Heart left ventricle (tissue), 16 donors: ENCODE data around the gene ACSF3. TPM values are rescaled to one million over a fixed set of nuclear protein-coding genes. Genes with fewer than 3 reads are reported as not detected.

Experiments
- ATAC-seq, 4 donors: fragments of 200-7000 bp; cut with Tn5 transposase; one replicate each; pipeline ENCODE4 v1.9.1; 2020 to 2022; ENCODE audit warnings: moderate library complexity in 4 of 4, mild to moderate bottlenecking in 3 of 4, moderate number of reproducible peaks in 1 of 4
- DNase-seq, 5 donors: peaks; one replicate each; pipeline ENCODE4 v3.0.0-alpha.2; 2020
- H3K27ac ChIP-seq, 12 donors: fragments of 200-600 bp; sonication (generic) in 4 of 12; one replicate each; pipeline versions ENCODE4 v1.5.0 to v1.8.0; 2016 to 2022; ENCODE audit warnings: mild to moderate bottlenecking in 2 of 12
- H3K27me3 ChIP-seq, 9 donors: fragments of 200-600 bp; sonication (generic) in 2 of 9; one replicate each; pipeline versions ENCODE4 v1.5.1 to v1.8.0; 2016 to 2022; ENCODE audit warnings: mild to moderate bottlenecking in 3 of 9
- H3K36me3 ChIP-seq, 9 donors: fragments of 200-600 bp; sonication (generic) in 2 of 9; one replicate each; pipeline versions ENCODE4 v1.5.0 to v1.8.0; 2018 to 2022; ENCODE audit warnings: mild to moderate bottlenecking in 2 of 9
- H3K4me1 ChIP-seq, 12 donors: fragments of 200-600 bp; sonication (generic) in 4 of 12; one replicate each; pipeline versions ENCODE4 v1.5.0 to v1.8.0; 2016 to 2022; ENCODE audit warnings: mild to moderate bottlenecking in 3 of 12
- H3K4me3 ChIP-seq, 12 donors: fragments of 200-600 bp; sonication (generic) in 4 of 12; one replicate each; pipeline versions ENCODE4 v1.5.0 to v1.8.0; 2017 to 2022; ENCODE audit warnings: mild to moderate bottlenecking in 9 of 12, moderate library complexity in 4 of 12
- H3K9me3 ChIP-seq, 12 donors: fragments of 200-600 bp; sonication (generic) in 4 of 12; one replicate each; pipeline versions ENCODE4 v1.5.0 to v1.8.0; 2016 to 2022; ENCODE audit warnings: mild to moderate bottlenecking in 1 of 12
- CTCF ChIP-seq, 12 donors: fragments of 200-600 bp; sonication (generic) in 4 of 12; IDR thresholded peaks; one replicate each; pipeline versions ENCODE4 v1.5.0 to v1.8.0; 2018 to 2022; ENCODE audit warnings: antibody characterized with exemption in 12 of 12, mild to moderate bottlenecking in 5 of 12
- POLR2A ChIP-seq, 2 donors: fragments of 450-650 bp; IDR thresholded peaks; one replicate each; pipeline ENCODE4 v1.6.1; 2017; ENCODE audit warnings: antibody characterized with exemption in 2 of 2, mild to moderate bottlenecking in 2 of 2, moderate library complexity in 2 of 2
- WGBS, 4 donors: extraction: QIAGEN DNeasy Blood & Tissue Kit in 2 of 4; methylation state at CpG; one replicate each; pipeline versions ENCODE4 v1.1.5 to v1.1.7; 2013 to 2018; 5-methylcytosine and 5-hydroxymethylcytosine counted together
- intact Hi-C, 10 donors: fragments of 100-400 bp; cut with DNase I; formaldehyde crosslinking; loops; one replicate each; pipeline versions ENCODE4 v1.11.1 to v1.14.2; 2022
- polyA plus RNA-seq, 2 donors: library from polyadenylated mRNA; stranded (reverse); fragments of 200-250 nt; gene quantifications; one replicate each; pipeline ENCODE4 v1.2.3, GENCODE V29; 2013
- total RNA-seq, 9 donors: library from RNA; depleted of rRNA in 2 of 9; stranded (reverse); fragments of >200 nt in 2 of 9; fragmentation: NEBNext Ultra II Directional in 3 of 9; extraction: Animal tissue kit (Norgen Biotek cat#: 25700) in 3 of 9; gene quantifications; one replicate each; pipeline versions ENCODE4 v1.1.0 to v1.2.4, GENCODE V29; 2016 to 2023
- donor health status: ischemic (EF 13 %, LVEDD 7.1; RV severe dilation, severe dysfunction).
- donor health status: healthy with polysubstance abuse.
- donor health status: DM: no; HTN: yes; CAD: no.
- donor health status: DM: no; HTN: no; CAD: no.
- donor health status: ischemic (EF 25% LVEDD 6.9; RV normal size, moderate dysfunction).
- donor health status: ischemic (EF 25% LVEDD 5.7; RV mildly dilated, moderate dysfunction).
- donor health status: healthy.
- donor health status: DM: yes; HTN: yes; CAD: no.
- donor health status: ischemic (EF 35%, LVEDD 5.7; RV mildly dilated, moderate dysfunction).
- donor health status: nonischemic (EF 11% LVEDD 7.7; RV severe dilation, severe dysfunction).
- donor health status: DM: yes; HTN: yes; CAD: no.
- donor health status: PGD.
- donor health status: ischemic (EF 29% LVEDD 5.4; RV normal size, mild dysfunction).
- donor health status: nonischemic (EF 23%, LVEDD 6.1; RV moderate dilation, normal function).

ACSF3 gene
- total and polyA plus RNA-seq, 11 donors, result 10.3 to 26.3 (median 19.3) TPM

GRCh38 chr16:89113661-89114060 is 20.0 kb downstream of the ACSF3 start:
- no peak overlapping the region for H3K4me3 ChIP-seq
- peaks cover 0 to 28% (median 0%) of the 10 kb centered on the region in 12 donors for H3K4me1 ChIP-seq
- no peak for TF ChIP-seq POLR2A (IDR thresholded peaks at IDR 0.05)
- TF ChIP-seq CTCF (IDR thresholded peaks at IDR 0.05), result no peak
- no peaks in the 10 kb centered on the region for H3K9me3 ChIP-seq
- no peak overlapping the region for H3K27ac ChIP-seq
- WGBS, 4 donors, result 97 to 100% (median 98%) methylated on average over 12 to 27 of the region's 27 CpGs
- no peak for ATAC-seq
- no peaks in the 10 kb centered on the region for H3K27me3 ChIP-seq
- H3K36me3 ChIP-seq, result peaks cover 0 to 70% (median 60%) of the 10 kb centered on the region in 9 donors
- peak in 1 of 5 donors; percentile 58 for DNase-seq
- intact Hi-C loops, result no loop called here

GRCh38 chr16:89114159-89114981 is 20.7 kb downstream of the ACSF3 start:
- H3K9me3 ChIP-seq, result no peaks in the 10 kb centered on the region
- intact Hi-C loops, result no loop called here
- TF ChIP-seq CTCF (IDR thresholded peaks at IDR 0.05) (no peak), POLR2A (IDR thresholded peaks at IDR 0.05) (no peak)
- H3K27ac ChIP-seq, result peak overlapping the region in 3 of 12 donors; percentile 11 to 95 (median 38)
- ATAC-seq, result no peak
- peaks cover 0 to 74% (median 60%) of the 10 kb centered on the region in 9 donors for H3K36me3 ChIP-seq
- DNase-seq, result peak in 1 of 5 donors; percentile 51
- H3K4me3 ChIP-seq, result peak overlapping the region in 1 of 12 donors; percentile 47
- peaks cover 0 to 28% (median 0%) of the 10 kb centered on the region in 12 donors for H3K4me1 ChIP-seq
- 83 to 93% (median 85%) methylated on average over 27 to 33 of the region's 33 CpGs for WGBS, 4 donors
- H3K27me3 ChIP-seq, result no peaks in the 10 kb centered on the region

GRCh38 chr16:89115216-89115861 is 21.7 kb downstream of the ACSF3 start:
- Histone ChIP-seq H3K36me3 (peaks cover 0 to 84% (median 61%) of the 10 kb centered on the region in 9 donors), H3K4me1 (peaks cover 0 to 28% (median 0%) of the 10 kb centered on the region in 12 donors), H3K9me3 (no peaks in the 10 kb centered on the region), H3K27me3 (no peaks in the 10 kb centered on the region), H3K4me3 (peak overlapping the region in 3 of 12 donors; percentile 8 to 47 (median 16)), H3K27ac (peak overlapping the region in 2 of 12 donors; percentile 38 to 95)
- intact Hi-C loops, result no loop called here
- peak; percentile 74 to 89 (median 82) for DNase-seq
- TF ChIP-seq POLR2A (IDR thresholded peaks at IDR 0.05) (no peak), CTCF (IDR thresholded peaks at IDR 0.05) (no peak)
- peak; percentile 66 to 88 (median 78) for ATAC-seq
- 71 to 84% (median 78%) methylated on average over 25 of the region's 25 CpGs for WGBS, 4 donors
